CD14-positive monocyte (primary cell): ENCODE results near the gene SLC25A29. TPM values are rescaled to one million over a fixed set of nuclear protein-coding genes. Genes with fewer than 3 reads are reported as not detected.
A peak's percentile ranks its signal among the peaks of the same experiment; 100 is the strongest.

Experiments
- DNase-seq, 3 donors: peaks; one replicate each; pipeline ENCODE4 v3.0.0-alpha.2; 2011 to 2022
- H2AFZ ChIP-seq: 2 replicates; pipeline ENCODE4 v1.6.0; 2012; ENCODE audit warnings: mild to moderate bottlenecking, low read depth, low read length, inconsistent platforms; ENCODE audit not compliant: insufficient read depth, poor library complexity, severe bottlenecking
- H3K27ac ChIP-seq, 2 donors: 1 replicate in 1 of 2; 2 replicates in 1 of 2; pipeline ENCODE4 v1.5.1; 2012 to 2013; ENCODE audit warnings: low read length in 2 of 2, control low read depth in 1 of 2, inconsistent platforms in 1 of 2, low read depth in 1 of 2, mild to moderate bottlenecking in 1 of 2
- H3K27me3 ChIP-seq, 2 donors: one replicate each; pipeline versions ENCODE4 v1.6.0 to v1.6.1; 2011 to 2013; ENCODE audit warnings: low read length in 2 of 2; ENCODE audit not compliant: control insufficient read depth in 2 of 2, insufficient read depth in 2 of 2
- H3K36me3 ChIP-seq, 2 donors: replicated peaks in 1 of 2; 1 replicate in 1 of 2; 2 replicates in 1 of 2; pipeline versions ENCODE4 v1.5.1 to v1.6.1; 2012 to 2013; ENCODE audit warnings: low read length in 2 of 2, control low read depth in 1 of 2, inconsistent platforms in 1 of 2, mild to moderate bottlenecking in 1 of 2; ENCODE audit not compliant: insufficient read depth in 2 of 2, control insufficient read depth in 1 of 2
- H3K4me1 ChIP-seq, 2 donors: 1 replicate in 1 of 2; 2 replicates in 1 of 2; pipeline versions ENCODE4 v1.5.1 to v1.6.1; 2012 to 2013; ENCODE audit warnings: low read length in 2 of 2, control low read depth in 1 of 2, inconsistent platforms in 1 of 2, mild to moderate bottlenecking in 1 of 2, moderate library complexity in 1 of 2; ENCODE audit not compliant: insufficient read depth in 2 of 2, control insufficient read depth in 1 of 2
- H3K4me2 ChIP-seq: replicated peaks from 2 replicates; pipeline ENCODE3; 2012; ENCODE audit warnings: low read length, moderate library complexity, mild to moderate bottlenecking; ENCODE audit not compliant: poor library complexity, severe bottlenecking; ENCODE audit errors: extremely low read depth
- H3K4me3 ChIP-seq, 3 experiments: fragments of 200-600 bp in 1 of 3; sonication (generic) in 1 of 3; replicated peaks in 1 of 3; 1 replicate in 2 of 3; 2 replicates in 1 of 3; pipeline ENCODE4 v1.5.1; 2011 to 2013; ENCODE audit warnings: low read length in 3 of 3, mild to moderate bottlenecking in 3 of 3, control low read depth in 2 of 3, low read depth in 2 of 3, inconsistent platforms in 1 of 3, moderate library complexity in 1 of 3
- H3K79me2 ChIP-seq: 2 replicates; pipeline ENCODE4 v1.6.0; 2012; ENCODE audit warnings: mild to moderate bottlenecking, control low read depth, inconsistent platforms, low read length, moderate library complexity; ENCODE audit not compliant: insufficient read depth
- H3K9ac ChIP-seq: 2 replicates; pipeline ENCODE4 v1.6.0; 2017; ENCODE audit warnings: low read length, mild to moderate bottlenecking; ENCODE audit not compliant: insufficient read depth, poor library complexity, severe bottlenecking
- H3K9me3 ChIP-seq, 2 donors: replicated peaks in 1 of 2; 1 replicate in 1 of 2; 2 replicates in 1 of 2; pipeline versions ENCODE4 v1.5.1 to v1.6.1; 2012 to 2013; ENCODE audit warnings: low read length in 2 of 2, control low read depth in 1 of 2; ENCODE audit not compliant: control insufficient read depth in 1 of 2, insufficient read depth in 1 of 2
- H4K20me1 ChIP-seq: 2 replicates; pipeline ENCODE4 v1.6.0; 2012; ENCODE audit warnings: mild to moderate bottlenecking, low read length, control low read depth, moderate library complexity; ENCODE audit not compliant: insufficient read depth
- H3K27ac Mint-ChIP-seq, 7 donors: one replicate each; pipeline ENCODE4 v1.8.0; 2020; ENCODE audit warnings: mild to moderate bottlenecking in 7 of 7, mixed read lengths in 7 of 7, moderate library complexity in 6 of 7, inconsistent platforms in 2 of 7
- H3K27me3 Mint-ChIP-seq, 3 donors: one replicate each; pipeline ENCODE4 v1.8.0; 2021 to 2022; ENCODE audit warnings: low read depth in 3 of 3, mild to moderate bottlenecking in 3 of 3, mixed read lengths in 3 of 3, moderate library complexity in 3 of 3, inconsistent platforms in 1 of 3
- H3K36me3 Mint-ChIP-seq, 2 donors: one replicate each; pipeline ENCODE4 v1.8.0; 2020; ENCODE audit warnings: mixed read lengths in 2 of 2, inconsistent platforms in 1 of 2, mild to moderate bottlenecking in 1 of 2
- H3K4me1 Mint-ChIP-seq: one replicate; pipeline ENCODE4 v1.8.0; 2020; ENCODE audit warnings: mild to moderate bottlenecking, mixed read lengths
- H3K4me3 Mint-ChIP-seq, 2 donors: one replicate each; pipeline ENCODE4 v1.8.0; 2020; ENCODE audit warnings: mild to moderate bottlenecking in 2 of 2, mixed read lengths in 2 of 2, moderate library complexity in 1 of 2
- H3K9me3 Mint-ChIP-seq, 7 donors: one replicate each; pipeline ENCODE4 v1.8.0; 2020 to 2022; ENCODE audit warnings: mixed read lengths in 7 of 7, mild to moderate bottlenecking in 6 of 7, moderate library complexity in 6 of 7, inconsistent platforms in 2 of 7
- CTCF ChIP-seq: fragments of 200-600 bp; IDR thresholded peaks from one replicate; pipeline ENCODE4 v1.8.0; 2022; ENCODE audit warnings: antibody characterized with exemption, mild to moderate bottlenecking
- WGBS: methylation state at CpG from one replicate; pipeline ENCODE4 v1.1.5; 2013; ENCODE audit warnings: missing lambda C conversion rate; ENCODE audit not compliant: insufficient coverage; 5-methylcytosine and 5-hydroxymethylcytosine counted together
- intact Hi-C, 2 donors: fragments of 100-400 bp; cut with micrococcal nuclease; formaldehyde crosslinking; loops; one replicate each; pipeline versions ENCODE4 v1.15.0 to v1.15.1; 2023
- polyA plus RNA-seq, 3 donors: library from polyadenylated mRNA; depleted of rRNA in 1 of 3; unstranded in 2 of 3; stranded (reverse) in 1 of 3; fragments of 300-500 nt in 2 of 3; fragments of >200 nt in 1 of 3; fragmentation: Illumina TruSeq in 2 of 3; gene quantifications; 1 replicate in 2 of 3; 2 replicates in 1 of 3; pipeline ENCODE4 v1.2.3, GENCODE V29; 2012 to 2021

The SLC25A29 gene
- polyA plus RNA-seq, 3 donors, result 16.9 to 114 (median 33.3) TPM

GRCh38 chr14:100303925-100304324, 2.3 kb downstream of the SLC25A29 start:
- Histone ChIP-seq H3K79me2 (peaks cover 33% of the 10 kb centered on the region), H3K4me2 (peak overlapping the region; percentile 93), H3K9me3 (no peaks in the 10 kb centered on the region), H3K27ac (no peak overlapping the region), H3K9ac (no peak overlapping the region), H3K27me3 (no peaks in the 10 kb centered on the region), H3K4me1 (peaks cover 38 to 48% of the 10 kb centered on the region in 2 donors), H2AFZ (no peak overlapping the region), H3K4me3 (no peak overlapping the region), H3K36me3 (no peaks in the 10 kb centered on the region), H4K20me1 (peaks cover 17% of the 10 kb centered on the region)
- DNase-seq, result no peak
- intact Hi-C loops, result no loop called here
- TF ChIP-seq CTCF, result no peak
- Mint-ChIP-seq H3K27ac (no peak overlapping the region), H3K36me3 (peaks cover 7 to 8% of the 10 kb centered on the region in 2 donors), H3K27me3 (peaks cover 9 to 15% (median 10%) of the 10 kb centered on the region in 3 donors), H3K4me3 (peak overlapping the region; percentile 21 to 53), H3K4me1 (peaks cover 42% of the 10 kb centered on the region), H3K9me3 (peaks cover 0 to 4% (median 0%) of the 10 kb centered on the region in 7 donors)
- 92% methylated on average over 1 of the region's 4 CpGs for WGBS

- H3K4me1 Mint-ChIP-seq, result peaks cover 40% of the 10 kb centered on the region
- peak overlapping the region in 1 of 7 donors; percentile 20 for H3K27ac Mint-ChIP-seq
- peaks cover 12 to 14% of the 10 kb centered on the region in 2 donors for H3K36me3 Mint-ChIP-seq
- no peaks in the 10 kb centered on the region for H3K36me3 ChIP-seq
- peaks cover 32 to 44% of the 10 kb centered on the region in 2 donors for H3K4me1 ChIP-seq
- intact Hi-C loops, result no loop called here
- WGBS, result 53% methylated on average over 7 of the region's 8 CpGs
- DNase-seq, result no peak
- H4K20me1 ChIP-seq, result peaks cover 17% of the 10 kb centered on the region
- H3K9me3 ChIP-seq, result no peaks in the 10 kb centered on the region
- peaks cover 33% of the 10 kb centered on the region for H3K79me2 ChIP-seq
- no peak overlapping the region for H3K9ac ChIP-seq
- no peak overlapping the region for H3K4me3 ChIP-seq
- no peak overlapping the region for H3K4me2 ChIP-seq
- H3K4me3 Mint-ChIP-seq, result peak overlapping the region in 1 of 2 donors; percentile 31
- no peaks in the 10 kb centered on the region for H3K27me3 ChIP-seq
- H3K27me3 Mint-ChIP-seq, result peaks cover 7 to 12% (median 9%) of the 10 kb centered on the region in 3 donors
- TF ChIP-seq CTCF, result peak; percentile 71
- H3K27ac ChIP-seq, result no peak overlapping the region
- H3K9me3 Mint-ChIP-seq, result peaks cover 0 to 4% (median 0%) of the 10 kb centered on the region in 7 donors
- H2AFZ ChIP-seq, result no peak overlapping the region
Observed at GRCh38 chr14:100303179-100303578, 3.1 kb downstream of the SLC25A29 start.
